K562 treated with DMSO at 1 percent for 12 hours (cell line): ENCODE data around the gene DEDD. TPM values are rescaled to one million over a fixed set of nuclear protein-coding genes. Genes with fewer than 3 reads are reported as not detected.

Experiments used
- total RNA-seq: library from RNA; unstranded; fragments of 300-600 nt; gene quantifications from 2 replicates; pipeline ENCODE4 v1.2.3, GENCODE V29; 2022; ENCODE audit not compliant: insufficient read depth

DEDD gene
- 21.0 and 35.0 TPM in 2 replicates for total RNA-seq

GRCh38 chr1:161132410-161133219 lies at the start of gene DEDD:
Gene DEDD, minus strand, starts transcription at chr1:161132667. Its CDS starts 8,205 bp downstream, at chr1:161124462.

GRCh38 chr1:161177112-161177935 lies 44.9 kb upstream of the DEDD start, which contains the start of gene B4GALT3:
Gene B4GALT3, minus strand, starts transcription at chr1:161177507. Its CDS starts 1,447 bp downstream, at chr1:161176060.

GRCh38 chr1:161165742-161166668 lies 33.5 kb upstream of the DEDD start, which contains the start of gene PPOX:
Gene PPOX, plus strand, starts transcription at chr1:161166426. Its CDS starts 422 bp downstream, at chr1:161166848.

GRCh38 chr1:161159087-161159912 lies 26.8 kb upstream of the DEDD start, which contains the start of gene USP21:
Gene USP21, plus strand, starts transcription at chr1:161159500. Its CDS starts 1,141 bp downstream, at chr1:161160641.

GRCh38 chr1:161153682-161154337 lies 21.3 kb upstream of the DEDD start, which contains the start of gene UFC1:
Gene UFC1, plus strand, starts transcription at chr1:161153978. Its CDS starts 20 bp downstream, at chr1:161153998.

GRCh38 chr1:161117759-161118581 lies 14.5 kb downstream of the DEDD start, which contains the start of the genes NIT1 and PFDN2:
Gene NIT1, plus strand, starts transcription at chr1:161118105. Its CDS starts 72 bp downstream, at chr1:161118177.
Gene PFDN2, minus strand, starts transcription at chr1:161118037. Its CDS starts 11 bp downstream, at chr1:161118026.

GRCh38 chr1:161098210-161099068 lies 34.0 kb downstream of the DEDD start, which contains the start of gene KLHDC9:
Gene KLHDC9, plus strand, starts transcription at chr1:161098361. Its CDS starts 175 bp downstream, at chr1:161098536.

GRCh38 chr1:161089251-161089924 lies 43.1 kb downstream of the DEDD start, which contains the start of gene NECTIN4:
Gene NECTIN4, minus strand, starts transcription at chr1:161089558. Its CDS starts 262 bp downstream, at chr1:161089296.

Other genes starting within 250 kb of the DEDD start
- gene ITLN1, start 247.5 kb downstream of the DEDD start, total RNA-seq: not detected in 2 replicates
- not detected in 2 replicates for gene ITLN2, start 177.9 kb downstream of the DEDD start, total RNA-seq
- 30.3 and 70.7 TPM in 2 replicates for gene F11R, start 111.5 kb downstream of the DEDD start, total RNA-seq
- 2.0 TPM in 1 of 2 replicates, not detected in the other for gene TSTD1, start 93.7 kb downstream of the DEDD start, total RNA-seq
- 60.5 and 62.8 TPM in 2 replicates for gene USF1, start 86.7 kb downstream of the DEDD start, total RNA-seq
- not detected in 2 replicates for gene ARHGAP30, start 62.8 kb downstream of the DEDD start, total RNA-seq
- gene NECTIN4, start 43.1 kb downstream of the DEDD start, total RNA-seq: not detected in 2 replicates
- not detected in 2 replicates for gene KLHDC9, start 34.3 kb downstream of the DEDD start, total RNA-seq
- gene PFDN2, start 14.6 kb downstream of the DEDD start, total RNA-seq: 159 and 181 TPM in 2 replicates
- gene NIT1, start 14.6 kb downstream of the DEDD start, total RNA-seq: 33.4 and 47.9 TPM in 2 replicates
- gene UFC1, start 21.3 kb upstream of the DEDD start, total RNA-seq: 87.4 and 100 TPM in 2 replicates
- 19.1 and 27.5 TPM in 2 replicates for gene USP21, start 26.8 kb upstream of the DEDD start, total RNA-seq
- gene PPOX, start 33.8 kb upstream of the DEDD start, total RNA-seq: 29.1 and 35.6 TPM in 2 replicates
- 64.7 and 86.5 TPM in 2 replicates for gene B4GALT3, start 44.8 kb upstream of the DEDD start, total RNA-seq
- 1.3 and 1.7 TPM in 2 replicates for gene ADAMTS4, start 66.4 kb upstream of the DEDD start, total RNA-seq
- gene NDUFS2, start 69.7 kb upstream of the DEDD start, total RNA-seq: 91.5 and 101 TPM in 2 replicates
- gene FCER1G, start 82.6 kb upstream of the DEDD start, total RNA-seq: 3.5 TPM in 1 of 2 replicates, not detected in the other
- not detected in 2 replicates for gene APOA2, start 91.0 kb upstream of the DEDD start, total RNA-seq
- 15.8 and 16.9 TPM in 2 replicates for gene TOMM40L, start 93.4 kb upstream of the DEDD start, total RNA-seq
- gene NR1I3, start 105.5 kb upstream of the DEDD start, total RNA-seq: not detected in 2 replicates
- not detected in 2 replicates for gene PCP4L1, start 126.1 kb upstream of the DEDD start, total RNA-seq
- gene MPZ, start 177.3 kb upstream of the DEDD start, total RNA-seq: 3.6 and 6.8 TPM in 2 replicates
- 109 and 198 TPM in 2 replicates for gene SDHC, start 181.7 kb upstream of the DEDD start, total RNA-seq
- gene CFAP126, start 235.2 kb upstream of the DEDD start, total RNA-seq: not detected in 2 replicates